Activated gamma-delta T cell treated with anti-CD3 and anti-CD28 coated beads, Interleukin-2, amount 50 U/mL, for 16 hours (primary cell): ENCODE results near the gene NGFR.

ENCODE experiments used
- DNase-seq: peaks from one replicate; pipeline ENCODE4 v3.0.0-alpha.2; 2020; ENCODE audit warnings: low read depth

NGFR gene

GRCh38 chr17:49515196-49515770 is 20.2 kb downstream of the NGFR start:
- DNase-seq: no peak

- DNase-seq: no peak
These were observed 21.1 kb downstream of the NGFR start for GRCh38 chr17:49516180-49516579.

- no peak for DNase-seq
These were observed 23.4 kb downstream of the NGFR start for GRCh38 chr17:49518346-49519078.

DNA sequence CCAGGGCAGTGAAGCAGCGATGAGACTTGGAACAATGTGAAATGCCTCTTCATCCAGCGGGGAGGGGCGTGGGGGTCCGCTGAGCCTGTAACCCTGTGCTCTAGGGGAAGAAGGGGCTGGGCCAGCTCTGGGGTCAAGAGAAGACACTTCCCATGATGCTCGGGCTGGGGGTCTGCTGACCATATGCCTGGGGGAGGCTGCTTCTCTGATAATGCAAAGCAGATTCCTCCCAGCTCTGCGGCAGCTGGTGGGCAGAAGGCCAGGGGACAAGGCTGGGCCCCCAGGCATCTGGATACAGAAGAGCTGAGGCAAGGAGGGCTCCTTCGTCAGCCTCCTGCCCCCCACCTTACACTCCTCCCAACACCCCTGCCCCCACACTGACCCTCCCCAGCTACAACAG is 24.7 kb downstream of the NGFR start:
- DNase-seq: no peak

DNA sequence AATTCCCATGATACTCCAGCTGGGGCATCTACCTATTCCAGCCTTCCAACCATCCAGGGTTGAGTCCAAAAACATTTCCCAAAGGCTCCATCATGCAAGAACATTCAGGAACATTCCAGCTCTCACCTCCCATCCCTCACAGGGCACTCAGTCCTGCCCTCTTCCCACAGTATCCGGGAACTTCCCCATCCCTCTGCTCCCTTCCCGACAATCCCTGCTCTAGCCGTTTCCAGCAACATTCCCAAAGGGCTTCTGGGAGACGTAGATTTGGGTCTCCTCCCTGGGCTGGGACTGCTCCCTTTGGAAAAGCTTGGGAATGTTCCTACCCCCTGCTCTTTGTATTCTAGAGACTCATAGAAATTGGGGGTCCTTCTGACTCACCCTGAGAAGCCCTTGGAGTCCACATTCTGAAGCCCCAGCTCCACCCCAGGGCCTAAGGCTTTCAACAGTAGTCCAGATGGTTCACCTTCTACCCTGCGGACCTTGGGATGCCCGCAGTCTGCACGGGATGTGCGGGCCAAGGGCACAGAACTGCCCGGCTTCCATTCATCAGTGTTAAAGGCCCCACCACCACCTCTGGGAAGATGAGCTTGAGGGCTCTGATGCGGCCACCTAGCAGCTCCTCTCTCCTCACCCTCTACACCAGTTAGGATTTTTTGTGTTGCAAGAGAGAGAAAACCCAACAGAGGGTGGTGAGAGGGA is 25.4 kb downstream of the NGFR start:
- no peak for DNase-seq

- DNase-seq: no peak
These were observed 26.0 kb downstream of the NGFR start for GRCh38 chr17:49521088-49521450.

GRCh38 chr17:49521471-49522356 is 26.6 kb downstream of the NGFR start:
- DNase-seq: no peak

- no peak for DNase-seq
These were observed 27.3 kb downstream of the NGFR start for GRCh38 chr17:49522357-49522890.

- DNase-seq: no peak
These were observed 28.1 kb downstream of the NGFR start for GRCh38 chr17:49523196-49523595.

GRCh38 chr17:49523706-49524472 is 28.8 kb downstream of the NGFR start:
- DNase-seq: peak; percentile 7

DNA sequence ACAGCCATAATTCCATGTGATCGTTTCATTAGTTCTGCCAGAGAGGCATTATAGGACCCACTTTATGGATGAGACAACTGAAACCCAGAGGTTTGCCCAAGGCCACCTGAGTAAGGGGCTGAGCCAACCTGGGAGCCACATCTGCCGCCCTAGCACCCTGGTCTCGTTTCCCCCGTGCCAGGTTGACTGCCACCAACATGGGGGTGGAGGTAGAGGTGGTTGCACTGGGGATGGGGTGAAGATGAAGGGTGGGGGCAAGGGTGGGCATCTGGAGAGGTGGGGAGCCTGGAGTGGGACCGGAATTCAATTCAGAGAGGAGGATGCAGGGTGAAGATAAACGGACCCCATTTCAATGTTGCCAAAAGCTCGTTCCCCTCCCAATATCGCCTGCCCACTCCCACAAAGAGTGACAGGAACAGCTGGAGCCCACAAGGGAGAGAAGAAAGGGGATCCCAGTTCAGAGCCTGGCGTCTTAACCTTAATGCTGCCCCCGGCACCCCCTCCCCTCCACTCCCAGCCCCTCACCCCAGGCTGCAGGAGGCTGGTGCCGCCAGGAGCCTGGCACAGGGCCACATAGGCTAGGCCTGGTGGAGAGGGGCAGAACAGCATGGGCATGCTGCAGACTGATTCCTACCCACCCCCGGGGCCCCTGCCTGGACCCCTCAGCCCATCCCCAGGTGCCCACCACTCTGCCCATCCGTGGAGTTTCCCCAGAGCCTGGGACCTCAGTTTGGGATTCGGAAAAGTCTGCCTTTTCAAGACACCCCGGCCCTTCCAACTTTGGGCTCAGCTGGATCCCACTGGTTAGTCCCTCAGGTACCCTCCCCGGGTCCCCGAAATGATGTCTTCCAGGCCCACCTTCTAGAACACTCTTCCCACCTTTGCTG is 29.6 kb downstream of the NGFR start:
- DNase-seq: no peak

GRCh38 chr17:49525831-49526741 is 31.0 kb downstream of the NGFR start:
- no peak for DNase-seq

GRCh38 chr17:49527927-49528651 is 33.0 kb downstream of the NGFR start:
- no peak for DNase-seq

GRCh38 chr17:49528966-49529365 is 33.9 kb downstream of the NGFR start:
- no peak for DNase-seq

DNA sequence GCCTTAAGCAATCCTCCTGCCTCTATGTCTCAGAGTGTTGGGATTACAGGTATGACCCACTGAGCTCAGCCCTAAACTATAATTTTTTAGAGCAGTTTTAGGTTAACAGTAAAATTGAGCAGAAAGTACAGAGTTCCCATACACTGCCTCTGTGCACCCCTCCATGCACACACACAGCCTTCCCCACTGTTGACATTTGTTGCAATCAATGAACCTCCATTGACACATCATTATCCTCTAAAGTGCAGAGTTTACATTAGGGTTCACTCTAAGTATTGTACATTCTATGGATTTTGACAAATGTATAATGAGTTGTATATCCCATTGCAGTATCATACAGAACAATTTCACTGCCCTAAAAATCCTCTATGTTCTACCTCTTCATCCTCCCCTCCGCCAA is 35.0 kb downstream of the NGFR start:
- no peak for DNase-seq

DNA sequence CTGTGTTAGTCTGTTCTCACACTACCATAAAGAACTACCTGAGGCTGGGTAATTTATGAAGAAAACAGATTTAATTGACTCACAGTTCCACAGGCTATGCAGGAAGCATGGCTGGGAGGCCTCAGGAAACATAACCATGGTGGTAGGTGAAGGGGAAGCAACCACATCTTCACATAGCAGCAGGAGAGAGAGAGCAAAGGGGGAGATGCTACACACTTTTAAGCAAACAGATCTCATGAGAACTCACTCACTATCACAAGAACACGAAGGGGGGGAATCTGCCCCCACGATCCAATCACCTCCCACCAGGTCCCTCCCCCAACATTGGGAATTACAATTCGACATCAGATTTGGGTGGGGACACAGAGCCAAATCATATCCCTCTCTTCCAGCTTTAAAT is 48.8 kb downstream of the NGFR start:
- DNase-seq: no peak

DNA sequence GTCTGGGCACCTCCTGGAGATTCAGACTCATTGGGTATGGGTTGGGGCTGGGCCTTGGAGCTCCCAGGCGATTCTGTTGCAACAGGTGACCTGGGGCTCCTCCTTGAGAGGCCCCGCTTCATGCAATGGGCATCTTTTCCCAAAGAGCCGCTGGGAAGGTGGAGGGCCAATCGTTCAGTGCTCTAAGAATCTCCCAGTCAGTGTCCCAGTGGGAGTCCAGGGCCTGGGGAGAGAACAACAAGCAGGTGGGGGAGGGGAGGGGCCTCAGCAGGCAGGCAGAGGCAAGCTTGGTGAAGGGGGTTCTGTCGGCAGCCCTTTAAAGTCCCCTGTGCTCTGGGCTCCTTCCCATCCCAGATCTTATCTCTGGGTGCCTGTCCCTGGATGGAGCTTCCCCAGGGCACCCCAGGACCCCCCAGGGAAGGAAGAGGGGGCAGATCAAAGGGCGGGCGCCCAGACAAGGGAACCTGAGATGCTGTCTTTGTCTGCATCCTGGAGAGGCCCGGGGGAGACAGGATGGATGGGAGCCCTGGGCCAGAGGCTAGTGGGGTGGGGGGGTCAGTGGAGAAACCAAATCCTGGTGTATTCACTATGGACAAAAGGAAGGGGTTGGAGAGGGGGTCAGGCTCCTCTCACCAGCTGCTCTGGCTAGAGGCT is 50.0 kb downstream of the NGFR start:
- no peak for DNase-seq
